ENCODE data around the gene HHAT. TPM values are rescaled to one million over a fixed set of nuclear protein-coding genes. Genes with fewer than 3 reads are reported as not detected.

The HHAT gene
- total RNA-seq, 1 donor from 2014 or later: 6.0 TPM

GRCh38 chr1:210496063-210496462, 167.4 kb downstream of the HHAT start:
- no peak for DNase-seq (ENCODE audit: extremely low spot score, unreplicated experiment)
- peaks cover 2% of the 10 kb centered on the region for H3K36me3 Mint-ChIP-seq (ENCODE audit: unreplicated experiment)
- no peak overlapping the region for H3K27ac Mint-ChIP-seq (ENCODE audit: unreplicated experiment)
- H3K27me3 Mint-ChIP-seq (ENCODE audit: unreplicated experiment): no peaks in the 10 kb centered on the region
- H3K9me3 Mint-ChIP-seq (ENCODE audit: unreplicated experiment): no peaks in the 10 kb centered on the region
- no peak overlapping the region for H3K4me3 Mint-ChIP-seq (ENCODE audit: unreplicated experiment)
- no peak for TF ChIP-seq CTCF (IDR thresholded peaks at IDR 0.05)
- H3K4me1 Mint-ChIP-seq (ENCODE audit: unreplicated experiment): peaks cover 4% of the 10 kb centered on the region

- DNase-seq (ENCODE audit: extremely low spot score, unreplicated experiment): no peak
- Mint-ChIP-seq H3K27ac (ENCODE audit: unreplicated experiment) (no peak overlapping the region), H3K4me3 (ENCODE audit: unreplicated experiment) (no peak overlapping the region), H3K27me3 (ENCODE audit: unreplicated experiment) (no peaks in the 10 kb centered on the region), H3K9me3 (ENCODE audit: unreplicated experiment) (no peaks in the 10 kb centered on the region), H3K36me3 (ENCODE audit: unreplicated experiment) (no peaks in the 10 kb centered on the region), H3K4me1 (ENCODE audit: unreplicated experiment) (peaks cover 2% of the 10 kb centered on the region)
- no peak for TF ChIP-seq CTCF (IDR thresholded peaks at IDR 0.05)
Measured at GRCh38 chr1:210499956-210500355, 171.3 kb downstream of the HHAT start.

- Mint-ChIP-seq H3K27me3 (ENCODE audit: unreplicated experiment) (no peaks in the 10 kb centered on the region), H3K9me3 (ENCODE audit: unreplicated experiment) (no peaks in the 10 kb centered on the region), H3K4me1 (ENCODE audit: unreplicated experiment) (peaks cover 2% of the 10 kb centered on the region), H3K36me3 (ENCODE audit: unreplicated experiment) (no peaks in the 10 kb centered on the region), H3K27ac (ENCODE audit: unreplicated experiment) (no peak overlapping the region), H3K4me3 (ENCODE audit: unreplicated experiment) (no peak overlapping the region)
- DNase-seq (ENCODE audit: extremely low spot score, unreplicated experiment): no peak
- TF ChIP-seq CTCF (IDR thresholded peaks at IDR 0.05): no peak
Measured at GRCh38 chr1:210500831-210501230, 172.1 kb downstream of the HHAT start.

- TF ChIP-seq CTCF (IDR thresholded peaks at IDR 0.05): no peak
- Mint-ChIP-seq H3K27me3 (ENCODE audit: unreplicated experiment) (no peaks in the 10 kb centered on the region), H3K4me1 (ENCODE audit: unreplicated experiment) (no peaks in the 10 kb centered on the region), H3K27ac (ENCODE audit: unreplicated experiment) (no peak overlapping the region), H3K36me3 (ENCODE audit: unreplicated experiment) (no peaks in the 10 kb centered on the region), H3K9me3 (ENCODE audit: unreplicated experiment) (no peaks in the 10 kb centered on the region), H3K4me3 (ENCODE audit: unreplicated experiment) (no peak overlapping the region)
- no peak for DNase-seq (ENCODE audit: extremely low spot score, unreplicated experiment)
Measured at GRCh38 chr1:210504286-210504685, 175.6 kb downstream of the HHAT start.

GRCh38 chr1:210505601-210506496, 177.1 kb downstream of the HHAT start:
- Mint-ChIP-seq H3K27ac (ENCODE audit: unreplicated experiment) (no peak overlapping the region), H3K9me3 (ENCODE audit: unreplicated experiment) (no peaks in the 10 kb centered on the region), H3K36me3 (ENCODE audit: unreplicated experiment) (no peaks in the 10 kb centered on the region), H3K27me3 (ENCODE audit: unreplicated experiment) (peaks cover 5% of the 10 kb centered on the region), H3K4me3 (ENCODE audit: unreplicated experiment) (no peak overlapping the region), H3K4me1 (ENCODE audit: unreplicated experiment) (no peaks in the 10 kb centered on the region)
- TF ChIP-seq CTCF (IDR thresholded peaks at IDR 0.05): no peak
- no peak for DNase-seq (ENCODE audit: extremely low spot score, unreplicated experiment)

All from osteocyte (in vitro differentiated cells).